GM12878 (cell line): Measurements from ENCODE around the gene PLCB2. TPM values are rescaled to one million over a fixed set of nuclear protein-coding genes. Genes with fewer than 3 reads are reported as not detected.

Source experiments
- ATAC-seq: fragments of 200-7000 bp; cut with Tn5 transposase; 3 replicates; pipeline ENCODE4 v1.9.1; 2020; ENCODE audit warnings: mild to moderate bottlenecking, moderate library complexity
- BruUV-seq: library from RNA; stranded (reverse); fragments of 400-500 nt; replicated peaks from 2 replicates; lab custom pipeline; 2021; lab: Mats Ljungman, UMichigan
- CTCF ChIA-PET: fragments of 300-600 bp; sonication (Branson Sonifier 250); formaldehyde crosslinking; extraction: SDS; loops from one replicate; lab custom pipeline; 2021; ENCODE audit warnings: inconsistent platforms; lab: Yijun Ruan, JAX
- POLR2A ChIA-PET: fragments of 350-600 bp; formaldehyde crosslinking; extraction: SDS; loops from one replicate; lab custom pipeline; 2021; ENCODE audit warnings: inconsistent platforms; lab: Charles Lee
- RAD21 ChIA-PET: fragments of 300-600 bp; sonication (Branson Sonifier 250); formaldehyde crosslinking; loops from one replicate; lab custom pipeline; 2023; ENCODE audit warnings: antibody characterized with exemption; ENCODE audit not compliant: unreplicated experiment; lab: Charles Lee
- SMC1A ChIA-PET: fragments of 300-600 bp; sonication (Branson Sonifier 250); formaldehyde crosslinking; loops from one replicate; lab custom pipeline; 2023; ENCODE audit not compliant: unreplicated experiment, uncharacterized antibody; lab: Charles Lee
- DNase-seq: peaks from one replicate; pipeline ENCODE4 v3.0.0-alpha.2; 2011; ENCODE audit warnings: low read depth, low spot score
- FAIRE-seq: peaks from 3 replicates; lab custom pipeline; 2011; peaks lifted over from hg19 to GRCh38; lab: Jason Lieb, UNC
- H2AFZ ChIP-seq: 2 replicates; pipeline ENCODE4 v1.6.0; 2011; ENCODE audit warnings: low read depth, low read length, control low read depth; ENCODE audit not compliant: control insufficient read depth
- H3K27ac ChIP-seq: 2 replicates; pipeline ENCODE4 v1.5.1; 2011; ENCODE audit warnings: control low read depth; ENCODE audit not compliant: control insufficient read depth, insufficient read depth
- H3K27me3 ChIP-seq, 2 experiments: replicated peaks in 1 of 2; 2 replicates each; pipeline versions ENCODE4 v1.6.0 to v1.6.1; 2011; ENCODE audit warnings: low read length in 1 of 2; ENCODE audit not compliant: control insufficient read depth in 2 of 2, insufficient read depth in 2 of 2
- H3K36me3 ChIP-seq, 2 experiments: 2 replicates each; pipeline ENCODE4 v1.5.1; 2011; ENCODE audit warnings: low read length in 1 of 2; ENCODE audit not compliant: control insufficient read depth in 2 of 2, insufficient read depth in 2 of 2
- H3K4me1 ChIP-seq: 2 replicates; pipeline ENCODE4 v1.6.1; 2011; ENCODE audit warnings: mild to moderate bottlenecking, low read length, moderate library complexity, mixed read lengths; ENCODE audit not compliant: control insufficient read depth, insufficient read depth
- H3K4me2 ChIP-seq: 2 replicates; pipeline ENCODE4 v1.6.0; 2011; ENCODE audit warnings: control low read depth; ENCODE audit not compliant: control insufficient read depth, insufficient read depth
- H3K4me3 ChIP-seq: fragments of 200-600 bp; sonication (generic); 2 replicates; pipeline ENCODE4 v1.5.1; 2016
- H3K79me2 ChIP-seq: 2 replicates; pipeline ENCODE4 v1.6.0; 2011; ENCODE audit warnings: low read length; ENCODE audit not compliant: control insufficient read depth, insufficient read depth
- H3K9ac ChIP-seq: 2 replicates; pipeline ENCODE4 v1.8.0; 2011; ENCODE audit warnings: low read length, control low read depth, mixed read lengths; ENCODE audit not compliant: control insufficient read depth, insufficient read depth
- H3K9me3 ChIP-seq: replicated peaks from 3 replicates; pipeline ENCODE4 v1.5.1; 2011; ENCODE audit warnings: mild to moderate bottlenecking, low read length; ENCODE audit not compliant: control insufficient read depth, insufficient read depth
- H4K20me1 ChIP-seq: 2 replicates; pipeline ENCODE4 v1.6.0; 2011; ENCODE audit not compliant: control insufficient read depth, insufficient read depth
- ASH2L ChIP-seq: fragments of 300-600, 200-600 bp; sonication (generic); IDR thresholded peaks from 2 replicates; pipeline ENCODE4 v1.6.1; 2017; ENCODE audit warnings: low read depth, mild to moderate bottlenecking, borderline replicate concordance
- CEBPB ChIP-seq, 2 experiments: fragments of 150-350 bp in 1 of 2; IDR thresholded peaks; 2 replicates each; pipeline ENCODE4 v1.6.1; 2012 to 2014; ENCODE audit warnings: low read depth in 2 of 2, low read length in 2 of 2, borderline replicate concordance in 1 of 2, inconsistent platforms in 1 of 2
- CHD1 ChIP-seq: IDR thresholded peaks from 2 replicates; pipeline ENCODE4 v1.6.1; 2012; ENCODE audit warnings: low read depth, low read length, improper control_type of control experiment
- EGR1 ChIP-seq, 2 experiments: IDR thresholded peaks; 1 replicate in 1 of 2; 2 replicates in 1 of 2; pipeline ENCODE4 v1.6.1; 2011 to 2012; ENCODE audit warnings: low read depth in 2 of 2, low read length in 2 of 2, borderline replicate concordance in 1 of 2, mild to moderate bottlenecking in 1 of 2, moderate library complexity in 1 of 2
- ETV6 ChIP-seq, 2 experiments: fragments of 450-650 bp in 1 of 2; IDR thresholded peaks in 1 of 2; conservative IDR thresholded peaks in 1 of 2; 2 replicates each; pipeline ENCODE4 v1.6.1; 2014; ENCODE audit warnings: antibody characterized with exemption in 1 of 2, borderline replicate concordance in 1 of 2, low read depth in 1 of 2, mild to moderate bottlenecking in 1 of 2, moderate library complexity in 1 of 2
- NFIC ChIP-seq: IDR thresholded peaks from 2 replicates; pipeline ENCODE4 v1.6.1; 2012; ENCODE audit warnings: low read depth, mild to moderate bottlenecking, inconsistent platforms, low read length, moderate library complexity
- NFXL1 ChIP-seq: fragments of 450-650 bp; IDR thresholded peaks from 2 replicates; pipeline ENCODE4 v1.6.1; 2017; ENCODE audit warnings: antibody characterized with exemption, mild to moderate bottlenecking, borderline replicate concordance
- SREBF2 ChIP-seq: IDR thresholded peaks from 2 replicates; pipeline ENCODE4 v1.6.1; 2012; ENCODE audit warnings: mild to moderate bottlenecking, low read length
- YBX1 ChIP-seq: fragments of 450-650 bp; IDR thresholded peaks from 2 replicates; pipeline ENCODE4 v1.6.1; 2016; ENCODE audit warnings: antibody characterized with exemption
- ZNF207 ChIP-seq: fragments of 450-650 bp; IDR thresholded peaks from 2 replicates; pipeline ENCODE4 v1.6.1; 2014; ENCODE audit warnings: antibody characterized with exemption, mild to moderate bottlenecking, borderline replicate concordance
- ZSCAN29 ChIP-seq: fragments of 450-650 bp; IDR thresholded peaks from 2 replicates; pipeline ENCODE4 v1.6.1; 2017; ENCODE audit warnings: mild to moderate bottlenecking, moderate library complexity
- WGBS: methylation state at CpG from one replicate; pipeline ENCODE4 v1.1.6; 2016; ENCODE audit warnings: low lambda C conversion rate; ENCODE audit not compliant: insufficient replicate concordance, insufficient coverage; ENCODE audit errors: missing lambda C conversion rate; 5-methylcytosine and 5-hydroxymethylcytosine counted together
- in situ Hi-C: fragments of 300-500 bp; cut with MboI; formaldehyde crosslinking; loops from 9 replicates; pipeline ENCODE4 v1.14.3; 2018; ENCODE audit warnings: mixed read lengths
- intact Hi-C: fragments of 100-400 bp; cut with micrococcal nuclease; formaldehyde crosslinking; loops from one replicate; pipeline ENCODE4 v1.14.2; 2022; ENCODE audit not compliant: unreplicated experiment
- polyA plus RNA-seq, 11 experiments: library from polyadenylated mRNA; depleted of rRNA in 4 of 11; unstranded in 6 of 11; stranded (reverse) in 5 of 11; fragments of >200 nt; fragmentation: Nextera tagmentation in 4 of 11; fragmentation: Illumina TruSeq in 1 of 11; extraction: Ambion mirVana in 4 of 11; extraction: Trizol in 1 of 11; gene quantifications; 1 replicate in 1 of 11; 2 replicates in 10 of 11; pipeline versions ENCODE4 v1.2.1 to v1.2.3, GENCODE V29; 2011 to 2016; ENCODE audit warnings: inconsistent platforms in 2 of 11, missing spikeins in 2 of 11, low read depth in 1 of 11
- total RNA-seq, 4 experiments: library from RNA; depleted of rRNA in 3 of 4; stranded (reverse); fragments of >200 nt in 3 of 4; fragmentation: Illumina TruSeq in 1 of 4; extraction: Trizol in 1 of 4; gene quantifications; 2 replicates each; pipeline versions ENCODE4 v1.2.1 to v1.2.3, GENCODE V29; 2013 to 2021

Gene PLCB2
- total and polyA plus RNA-seq, 10 of the 15 experiments (the other 5 are each of a cell fraction or from before 2014, with no cell fraction given) = 1.2 to 39.4 (median 10.7) TPM

DNA sequence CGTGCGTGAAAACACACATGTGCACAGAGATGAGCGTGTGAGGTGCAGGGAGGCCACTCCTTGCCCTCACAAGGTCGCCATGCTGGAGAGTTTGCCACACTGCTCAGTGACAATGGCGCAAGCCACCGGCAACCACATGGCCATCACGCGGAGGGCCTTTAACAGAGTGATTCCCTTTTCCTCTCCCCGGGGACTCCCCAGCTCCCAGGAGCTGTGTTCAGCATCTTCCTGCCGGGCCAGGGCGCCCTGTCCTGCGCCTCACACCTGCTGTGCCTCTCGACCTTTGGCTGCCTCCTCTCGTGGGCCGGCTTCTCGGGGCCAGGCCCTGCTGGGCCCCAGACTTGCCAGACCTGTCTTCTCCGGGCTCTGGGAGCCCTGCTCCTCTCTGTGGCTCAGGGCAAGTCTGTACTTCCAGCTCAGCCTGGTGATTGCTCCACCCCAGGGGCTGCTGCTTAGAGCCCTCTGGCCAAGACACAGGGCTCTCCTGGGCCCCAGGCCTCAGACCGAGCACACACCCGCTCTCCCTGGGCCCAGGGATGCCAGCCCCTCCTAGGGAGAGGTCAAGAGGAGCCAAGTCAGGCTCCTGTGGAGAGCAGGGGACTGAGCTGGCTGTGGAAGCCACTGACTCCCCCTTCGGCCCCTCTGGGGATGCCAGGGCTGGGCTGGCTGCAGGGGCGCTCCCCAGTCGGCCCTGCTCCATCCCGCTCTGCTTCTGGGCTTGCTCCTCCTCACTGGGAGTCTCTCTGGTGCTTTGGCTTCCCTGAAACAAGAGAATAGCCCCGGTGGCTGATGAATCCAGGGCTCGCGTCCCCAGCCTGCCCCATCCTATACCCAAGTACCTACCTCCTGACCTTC is 27.4 kb upstream of the PLCB2 start:
- BruUV-seq = no TSS peak
- in situ Hi-C loops = no loop called here
- CTCF ChIA-PET = interaction anchor here (1.2 to 13.7 kb wide), 8 partner anchors 8 to 117 kb away, joined by 3 to 336 read pairs (median 8); partner anchors contain the start of genes INAFM2 and PLCB2

More for the DNA sequence above, 27.4 kb upstream of the PLCB2 start:
- ChIA-PET POLR2A (no interaction called here), SMC1A (interaction anchor here (1.5 to 3.8 kb wide), 2 partner anchors 14 to 17 kb away, joined by 6 to 42 read pairs; no protein-coding TSS in a partner anchor), RAD21 (interaction anchor here (1.0 to 1.5 kb wide), 3 partner anchors 12 to 56 kb away, joined by 3 to 4 read pairs (median 4); partner anchors contain the start of gene INAFM2)
- intact Hi-C loops = no loop called here
- no peak overlapping the region for H3K27ac ChIP-seq
- no peak for TF ChIP-seq CHD1
- no peak for TF ChIP-seq NFXL1
- TF ChIP-seq ASH2L = no peak
- no peak for TF ChIP-seq SREBF2
- no peak for TF ChIP-seq ETV6 (conservative IDR thresholded peaks at IDR 0.05 in 1 of 2, IDR thresholded peaks at IDR 0.05 in 1 of 2; ENCODE audit: borderline replicate concordance in 1 of 2, low read depth in 1 of 2)
- no peak for TF ChIP-seq ZNF207
- TF ChIP-seq CEBPB (IDR thresholded peaks at IDR 0.05; ENCODE audit: borderline replicate concordance in 1 of 2, low read depth in 2 of 2, low read length in 2 of 2) = no peak
- TF ChIP-seq NFIC = no peak
- TF ChIP-seq ZSCAN29 = no peak
- TF ChIP-seq EGR1 (IDR thresholded peaks at IDR 0.05; ENCODE audit: borderline replicate concordance in 1 of 2, low read depth in 2 of 2, low read length in 2 of 2) = no peak
- no peak for TF ChIP-seq YBX1
- H3K36me3 ChIP-seq = no peaks in the 10 kb centered on the region
- H3K4me3 ChIP-seq = no peak overlapping the region
- no peak for FAIRE-seq
- no peak overlapping the region for H3K4me2 ChIP-seq
- no peak for ATAC-seq
- 79% methylated on average over 26 of the region's 26 CpGs for WGBS
- no peak for DNase-seq
- H3K9me3 ChIP-seq = no peaks in the 10 kb centered on the region
- H2AFZ ChIP-seq = no peak overlapping the region
- H3K9ac ChIP-seq = no peak overlapping the region
- H4K20me1 ChIP-seq = no peaks in the 10 kb centered on the region
- H3K79me2 ChIP-seq = no peaks in the 10 kb centered on the region
- H3K27me3 ChIP-seq = no peaks in the 10 kb centered on the region; a peak in 1 of 4 replicates
- peaks cover 9% of the 10 kb centered on the region for H3K4me1 ChIP-seq
